HL-60 (cell line): Measurements from ENCODE around the gene PSMC3.

ENCODE experiments used
- DNase-seq, 2 experiments: peaks; one replicate each; pipeline ENCODE4 v3.0.0-alpha.2; 2010 to 2020; ENCODE audit warnings: low read depth in 1 of 2, low spot score in 1 of 2
- H3K27ac ChIP-seq: fragments of 250-450 bp; sonication (Bioruptor Pico); replicated peaks from 2 replicates; pipeline ENCODE4 v1.5.1; 2020; ENCODE audit warnings: mild to moderate bottlenecking, moderate library complexity
- H3K27me3 ChIP-seq: fragments of 250-450 bp; sonication (Bioruptor Pico); 2 replicates; pipeline ENCODE4 v1.5.1; 2021; ENCODE audit warnings: mild to moderate bottlenecking, moderate library complexity; ENCODE audit not compliant: insufficient read depth, poor library complexity, severe bottlenecking
- H3K4me3 ChIP-seq: replicated peaks from 2 replicates; pipeline ENCODE4 v1.5.1; 2011; ENCODE audit warnings: mild to moderate bottlenecking, control low read depth, low read length; ENCODE audit not compliant: insufficient read depth
- GABPA ChIP-seq: IDR thresholded peaks from 2 replicates; pipeline ENCODE4 v1.6.1; 2012; ENCODE audit warnings: low read depth
- POLR2AphosphoS5 ChIP-seq: IDR thresholded peaks from 2 replicates; pipeline ENCODE4 v1.6.1; 2012; ENCODE audit warnings: low read depth
- SPI1 ChIP-seq: IDR thresholded peaks from 2 replicates; pipeline ENCODE4 v1.6.1; 2012; ENCODE audit warnings: low read depth, mild to moderate bottlenecking, borderline replicate concordance
- TF ChIP-seq, protein P1 (sequence below): IDR thresholded peaks from 2 replicates; pipeline ENCODE4 v1.6.1; 2012; ENCODE audit warnings: low read depth; ENCODE audit not compliant: insufficient replicate concordance
- TF ChIP-seq, protein P2 (sequence below): IDR thresholded peaks from one replicate; pipeline ENCODE4 v1.5.1; 2011; ENCODE audit warnings: low read length, control low read depth, inconsistent platforms; ENCODE audit not compliant: insufficient read depth

Gene PSMC3

DNA sequence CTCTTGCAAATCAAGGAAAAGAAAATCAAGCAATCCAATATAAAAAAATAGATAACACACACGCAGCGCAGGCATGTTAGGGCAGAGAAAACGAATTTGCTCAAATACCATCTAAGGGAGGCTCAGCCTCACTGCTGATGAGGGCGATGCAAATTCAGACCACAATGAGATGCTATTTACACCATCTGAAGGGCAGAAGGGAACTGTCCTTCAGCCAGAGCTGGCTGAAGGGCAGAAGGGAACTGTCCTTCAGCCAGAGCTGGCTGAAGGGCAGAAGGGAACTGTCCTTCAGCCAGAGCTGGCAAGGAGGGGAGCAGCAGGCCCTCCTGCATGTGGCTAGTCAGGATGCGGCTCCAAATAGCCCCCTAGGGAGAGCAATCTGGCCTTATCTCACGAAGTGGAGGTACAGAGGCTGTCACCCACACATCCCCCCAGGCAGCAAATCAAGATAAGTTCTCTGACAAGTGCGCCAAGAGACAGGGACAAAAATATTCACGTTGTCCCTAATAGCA lies 25.4 kb downstream of the PSMC3 start:
- DNase-seq, result no peak
- TF ChIP-seq GABPA (no peak), SPI1 (no peak), POLR2AphosphoS5 (0 out of 2 replicates have a peak, but pooled peaks have one; percentile 6)
- TF ChIP-seq, protein P1, sequence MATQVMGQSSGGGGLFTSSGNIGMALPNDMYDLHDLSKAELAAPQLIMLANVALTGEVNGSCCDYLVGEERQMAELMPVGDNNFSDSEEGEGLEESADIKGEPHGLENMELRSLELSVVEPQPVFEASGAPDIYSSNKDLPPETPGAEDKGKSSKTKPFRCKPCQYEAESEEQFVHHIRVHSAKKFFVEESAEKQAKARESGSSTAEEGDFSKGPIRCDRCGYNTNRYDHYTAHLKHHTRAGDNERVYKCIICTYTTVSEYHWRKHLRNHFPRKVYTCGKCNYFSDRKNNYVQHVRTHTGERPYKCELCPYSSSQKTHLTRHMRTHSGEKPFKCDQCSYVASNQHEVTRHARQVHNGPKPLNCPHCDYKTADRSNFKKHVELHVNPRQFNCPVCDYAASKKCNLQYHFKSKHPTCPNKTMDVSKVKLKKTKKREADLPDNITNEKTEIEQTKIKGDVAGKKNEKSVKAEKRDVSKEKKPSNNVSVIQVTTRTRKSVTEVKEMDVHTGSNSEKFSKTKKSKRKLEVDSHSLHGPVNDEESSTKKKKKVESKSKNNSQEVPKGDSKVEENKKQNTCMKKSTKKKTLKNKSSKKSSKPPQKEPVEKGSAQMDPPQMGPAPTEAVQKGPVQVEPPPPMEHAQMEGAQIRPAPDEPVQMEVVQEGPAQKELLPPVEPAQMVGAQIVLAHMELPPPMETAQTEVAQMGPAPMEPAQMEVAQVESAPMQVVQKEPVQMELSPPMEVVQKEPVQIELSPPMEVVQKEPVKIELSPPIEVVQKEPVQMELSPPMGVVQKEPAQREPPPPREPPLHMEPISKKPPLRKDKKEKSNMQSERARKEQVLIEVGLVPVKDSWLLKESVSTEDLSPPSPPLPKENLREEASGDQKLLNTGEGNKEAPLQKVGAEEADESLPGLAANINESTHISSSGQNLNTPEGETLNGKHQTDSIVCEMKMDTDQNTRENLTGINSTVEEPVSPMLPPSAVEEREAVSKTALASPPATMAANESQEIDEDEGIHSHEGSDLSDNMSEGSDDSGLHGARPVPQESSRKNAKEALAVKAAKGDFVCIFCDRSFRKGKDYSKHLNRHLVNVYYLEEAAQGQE, result peak; percentile 40
- TF ChIP-seq, protein P2, sequence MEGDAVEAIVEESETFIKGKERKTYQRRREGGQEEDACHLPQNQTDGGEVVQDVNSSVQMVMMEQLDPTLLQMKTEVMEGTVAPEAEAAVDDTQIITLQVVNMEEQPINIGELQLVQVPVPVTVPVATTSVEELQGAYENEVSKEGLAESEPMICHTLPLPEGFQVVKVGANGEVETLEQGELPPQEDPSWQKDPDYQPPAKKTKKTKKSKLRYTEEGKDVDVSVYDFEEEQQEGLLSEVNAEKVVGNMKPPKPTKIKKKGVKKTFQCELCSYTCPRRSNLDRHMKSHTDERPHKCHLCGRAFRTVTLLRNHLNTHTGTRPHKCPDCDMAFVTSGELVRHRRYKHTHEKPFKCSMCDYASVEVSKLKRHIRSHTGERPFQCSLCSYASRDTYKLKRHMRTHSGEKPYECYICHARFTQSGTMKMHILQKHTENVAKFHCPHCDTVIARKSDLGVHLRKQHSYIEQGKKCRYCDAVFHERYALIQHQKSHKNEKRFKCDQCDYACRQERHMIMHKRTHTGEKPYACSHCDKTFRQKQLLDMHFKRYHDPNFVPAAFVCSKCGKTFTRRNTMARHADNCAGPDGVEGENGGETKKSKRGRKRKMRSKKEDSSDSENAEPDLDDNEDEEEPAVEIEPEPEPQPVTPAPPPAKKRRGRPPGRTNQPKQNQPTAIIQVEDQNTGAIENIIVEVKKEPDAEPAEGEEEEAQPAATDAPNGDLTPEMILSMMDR, result no peak
- no peaks in the 10 kb centered on the region for H3K27me3 ChIP-seq
- H3K27ac ChIP-seq, result peak overlapping the region; percentile 67
- H3K4me3 ChIP-seq, result no peak overlapping the region

DNA sequence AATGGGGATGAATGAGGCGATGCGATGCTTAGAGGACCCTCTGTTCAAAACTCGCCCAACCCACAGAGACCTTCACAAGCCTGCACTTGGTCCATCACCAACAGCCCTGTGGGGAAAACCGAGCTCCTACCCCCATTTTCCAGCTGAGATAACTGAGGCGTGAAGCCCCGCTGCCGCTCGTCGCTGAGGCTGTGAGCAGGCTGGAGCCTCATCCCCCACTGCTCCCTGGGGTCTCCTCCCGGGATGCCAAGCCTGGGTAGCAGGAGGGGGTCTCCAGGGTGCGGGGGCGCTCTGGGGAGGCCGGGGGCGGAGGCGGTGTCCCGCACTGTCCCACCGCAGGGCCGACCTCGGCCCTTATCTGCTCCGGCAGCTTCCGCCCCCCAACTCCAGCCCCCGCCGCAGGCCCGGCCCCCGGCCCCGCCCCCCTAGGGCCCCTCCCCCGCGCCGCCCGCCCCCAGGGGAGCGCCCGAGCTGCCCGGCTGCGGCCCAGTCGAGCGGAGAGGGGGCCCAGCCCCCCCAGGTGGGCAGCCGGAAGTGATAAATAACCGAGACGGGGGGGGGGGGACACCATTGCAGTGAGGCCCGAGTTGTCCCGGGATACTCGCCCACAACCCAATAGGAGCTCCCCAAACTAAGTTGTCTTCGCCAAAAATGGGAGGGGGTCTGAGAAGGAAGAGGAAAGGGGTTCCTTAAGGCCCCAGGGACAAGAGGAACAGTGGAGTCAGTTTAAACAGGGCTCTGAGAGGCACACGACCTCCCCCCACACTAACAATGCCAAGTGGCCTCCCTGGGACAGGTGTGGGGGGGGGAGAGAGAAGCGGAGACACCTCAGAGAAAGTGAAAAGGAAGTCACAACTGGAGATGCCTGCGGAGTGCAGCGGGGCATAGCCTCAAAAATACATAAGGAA lies 26.1 kb downstream of the PSMC3 start:
- no peak for TF ChIP-seq GABPA
- TF ChIP-seq, protein P2, result no peak
- no peak; the same call in 1 of the 2 replicates for TF ChIP-seq POLR2AphosphoS5
- TF ChIP-seq SPI1, result no peak
- TF ChIP-seq, protein P1, result no peak
- Histone ChIP-seq H3K27me3 (no peaks in the 10 kb centered on the region), H3K4me3 (peak overlapping the region; percentile 21), H3K27ac (peak overlapping the region; percentile 67)
- peak in 1 of 2 experiments; percentile 37 for DNase-seq

DNA sequence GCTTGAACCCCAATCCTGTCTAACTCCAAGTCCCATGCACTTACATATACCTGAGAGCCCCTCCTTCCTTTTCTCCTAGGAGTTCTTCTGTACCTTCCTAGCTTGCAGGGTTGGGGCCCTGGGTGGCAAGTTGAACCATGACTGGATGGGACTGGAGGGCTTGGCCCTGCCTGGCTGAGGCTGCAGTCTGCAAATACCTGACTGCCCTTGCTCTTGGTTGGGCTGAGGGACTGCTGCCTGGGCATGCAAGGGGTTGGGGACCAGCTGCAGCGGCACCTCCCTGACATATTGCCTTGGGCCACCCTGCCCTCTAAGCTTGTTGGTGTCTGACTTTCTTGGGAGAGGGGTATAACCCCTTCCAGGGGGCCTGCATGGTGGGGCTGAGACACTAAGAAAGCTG lies 27.7 kb downstream of the PSMC3 start:
- Histone ChIP-seq H3K27ac (peak overlapping the region; percentile 3; the same call in 1 of the 2 replicates), H3K27me3 (no peaks in the 10 kb centered on the region), H3K4me3 (no peak overlapping the region)
- TF ChIP-seq, protein P1, result no peak
- TF ChIP-seq, protein P2, result no peak
- DNase-seq, result no peak
